Measurements from ENCODE around the gene ZNF142.

ZNF142 gene

GRCh38 chr2:218627939-218628338 is 31.5 kb downstream of the ZNF142 start:
- no peak for TF ChIP-seq CTCF (IDR thresholded peaks at IDR 0.05; ENCODE audit: extremely low read depth, missing control alignments)
- DNase-seq (ENCODE audit: low spot score): no peak

GRCh38 chr2:218626369-218626768 is 33.1 kb downstream of the ZNF142 start:
- TF ChIP-seq CTCF (IDR thresholded peaks at IDR 0.05; ENCODE audit: extremely low read depth, missing control alignments): no peak
- DNase-seq (ENCODE audit: low spot score): no peak

GRCh38 chr2:218623366-218623705 is 36.1 kb downstream of the ZNF142 start:
- no peak for DNase-seq (ENCODE audit: low spot score)
- no peak for TF ChIP-seq CTCF (IDR thresholded peaks at IDR 0.05; ENCODE audit: extremely low read depth, missing control alignments)

- TF ChIP-seq CTCF (IDR thresholded peaks at IDR 0.05; ENCODE audit: extremely low read depth, missing control alignments): no peak
- no peak for DNase-seq (ENCODE audit: low spot score)
Observed at GRCh38 chr2:218622606-218623365, 36.6 kb downstream of the ZNF142 start.

GRCh38 chr2:218621007-218621406 is 38.4 kb downstream of the ZNF142 start:
- no peak for TF ChIP-seq CTCF (IDR thresholded peaks at IDR 0.05; ENCODE audit: extremely low read depth, missing control alignments)
- no peak for DNase-seq (ENCODE audit: low spot score)

- TF ChIP-seq CTCF (IDR thresholded peaks at IDR 0.05; ENCODE audit: extremely low read depth, missing control alignments): no peak
- DNase-seq (ENCODE audit: low spot score): no peak
Observed at GRCh38 chr2:218618102-218618860, 41.1 kb downstream of the ZNF142 start.

- no peak for TF ChIP-seq CTCF (IDR thresholded peaks at IDR 0.05; ENCODE audit: extremely low read depth, missing control alignments)
- no peak for DNase-seq (ENCODE audit: low spot score)
Observed at GRCh38 chr2:218615868-218616315, 43.5 kb downstream of the ZNF142 start.
